Prostate gland (tissue), 2 donors: ENCODE data around the gene DIS3L2. TPM values are rescaled to one million over a fixed set of nuclear protein-coding genes. Genes with fewer than 3 reads are reported as not detected.

Source experiments
- DNase-seq: peaks from one replicate; pipeline ENCODE4 v3.0.0-alpha.2; 2019; ENCODE audit warnings: low spot score
- H3K27ac ChIP-seq, 2 donors: fragments of 200-600 bp; sonication (generic); 2 replicates each; pipeline ENCODE4 v1.5.1; 2017 to 2019
- H3K27me3 ChIP-seq: fragments of 200-600 bp; sonication (generic); replicated peaks from 2 replicates; pipeline ENCODE4 v1.5.1; 2019; ENCODE audit not compliant: insufficient read depth
- H3K36me3 ChIP-seq, 2 donors: fragments of 200-600 bp; sonication (generic); 1 replicate in 1 of 2; 2 replicates in 1 of 2; pipeline versions ENCODE4 v1.5.1 to v1.8.1; 2017 to 2019
- H3K4me1 ChIP-seq: fragments of 200-600 bp; sonication (generic); replicated peaks from 2 replicates; pipeline ENCODE4 v1.5.1; 2019
- H3K4me3 ChIP-seq, 2 donors: fragments of 200-600 bp; sonication (generic); 2 replicates each; pipeline ENCODE4 v1.5.1; 2017 to 2019
- H3K9me3 ChIP-seq: fragments of 200-600 bp; sonication (generic); 2 replicates; pipeline ENCODE4 v1.5.1; 2017
- POLR2A ChIP-seq: fragments of 450-650 bp; IDR thresholded peaks from one replicate; pipeline ENCODE4 v1.6.1; 2016; ENCODE audit warnings: antibody characterized with exemption, mild to moderate bottlenecking
- POLR2AphosphoS5 ChIP-seq: sonication (generic); formaldehyde crosslinking; IDR thresholded peaks from one replicate; pipeline ENCODE4 v1.6.1; 2017; ENCODE audit warnings: antibody characterized with exemption
- WGBS: methylation state at CpG from one replicate; pipeline ENCODE4 v1.1.5; 2018; 5-methylcytosine and 5-hydroxymethylcytosine counted together
- intact Hi-C: fragments of 100-400 bp; cut with DNase I; formaldehyde crosslinking; loops from one replicate; pipeline ENCODE4 v1.14.2; 2022
- total RNA-seq, 2 donors: library from RNA; depleted of rRNA; stranded (reverse); fragments of >200 nt; gene quantifications; one replicate each; pipeline ENCODE4 v1.1.0, GENCODE V29; 2016
- TF ChIP-seq, protein P1 (sequence below), 4 experiments: fragments of 200-600 bp in 2 of 4; fragments of 450-650 bp in 2 of 4; sonication (generic) in 2 of 4; IDR thresholded peaks; 1 replicate in 3 of 4; 2 replicates in 1 of 4; pipeline ENCODE4 v1.5.1; 2016 to 2019; ENCODE audit warnings: antibody characterized with exemption in 4 of 4, mild to moderate bottlenecking in 2 of 4, moderate library complexity in 2 of 4

The DIS3L2 gene
- total RNA-seq, 2 donors from 2014 or later, result 30.1 to 71.3 TPM

GRCh38 chr2:232232915-232233314 lies 271.4 kb downstream of the DIS3L2 start:
- Histone ChIP-seq H3K27ac (no peak overlapping the region), H3K4me3 (no peak overlapping the region), H3K36me3 (no peaks in the 10 kb centered on the region), H3K9me3 (no peaks in the 10 kb centered on the region), H3K27me3 (no peaks in the 10 kb centered on the region), H3K4me1 (peaks cover 7% of the 10 kb centered on the region)
- DNase-seq, result no peak
- intact Hi-C loops, result no loop called here
- 84% methylated on average over 2 of the region's 2 CpGs for WGBS
- TF ChIP-seq POLR2A, result no peak
- TF ChIP-seq, protein P1, sequence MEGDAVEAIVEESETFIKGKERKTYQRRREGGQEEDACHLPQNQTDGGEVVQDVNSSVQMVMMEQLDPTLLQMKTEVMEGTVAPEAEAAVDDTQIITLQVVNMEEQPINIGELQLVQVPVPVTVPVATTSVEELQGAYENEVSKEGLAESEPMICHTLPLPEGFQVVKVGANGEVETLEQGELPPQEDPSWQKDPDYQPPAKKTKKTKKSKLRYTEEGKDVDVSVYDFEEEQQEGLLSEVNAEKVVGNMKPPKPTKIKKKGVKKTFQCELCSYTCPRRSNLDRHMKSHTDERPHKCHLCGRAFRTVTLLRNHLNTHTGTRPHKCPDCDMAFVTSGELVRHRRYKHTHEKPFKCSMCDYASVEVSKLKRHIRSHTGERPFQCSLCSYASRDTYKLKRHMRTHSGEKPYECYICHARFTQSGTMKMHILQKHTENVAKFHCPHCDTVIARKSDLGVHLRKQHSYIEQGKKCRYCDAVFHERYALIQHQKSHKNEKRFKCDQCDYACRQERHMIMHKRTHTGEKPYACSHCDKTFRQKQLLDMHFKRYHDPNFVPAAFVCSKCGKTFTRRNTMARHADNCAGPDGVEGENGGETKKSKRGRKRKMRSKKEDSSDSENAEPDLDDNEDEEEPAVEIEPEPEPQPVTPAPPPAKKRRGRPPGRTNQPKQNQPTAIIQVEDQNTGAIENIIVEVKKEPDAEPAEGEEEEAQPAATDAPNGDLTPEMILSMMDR (IDR thresholded peaks at IDR 0.05), result no peak
- TF ChIP-seq POLR2AphosphoS5, result no peak

DNA sequence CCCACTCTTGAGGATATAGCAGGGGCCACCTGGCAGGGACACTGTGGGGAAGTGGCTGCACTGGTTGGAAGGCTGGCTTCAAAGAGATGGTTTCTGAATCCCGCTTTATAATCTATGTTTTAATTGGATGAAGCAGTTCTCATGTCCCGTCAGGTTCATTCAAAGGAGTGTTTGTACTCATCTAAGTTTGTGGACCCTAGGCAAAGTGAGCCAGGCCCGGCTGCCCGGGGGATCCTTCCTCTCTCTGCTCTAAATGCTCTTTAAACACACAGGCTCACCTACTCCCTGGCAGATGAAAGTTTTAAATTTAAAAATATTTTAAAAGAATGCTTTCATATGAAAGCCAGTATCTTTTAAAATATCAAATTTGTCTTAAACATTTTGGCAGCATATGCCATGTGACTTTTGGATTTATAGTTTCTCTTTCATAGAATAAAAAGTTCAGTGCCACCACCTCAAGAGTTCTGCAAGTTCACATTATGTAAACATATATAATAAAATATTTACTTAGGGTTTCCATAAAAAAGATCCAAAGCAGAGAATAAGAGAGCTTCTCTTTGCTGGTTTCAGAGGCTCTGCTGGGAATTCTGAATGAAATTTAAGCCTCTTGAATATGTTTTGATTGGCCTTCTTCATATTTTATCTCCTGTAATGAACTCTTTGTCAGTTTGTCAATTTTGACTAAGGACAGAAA lies 273.6 kb downstream of the DIS3L2 start:
- TF ChIP-seq, protein P1 (IDR thresholded peaks at IDR 0.05), result no peak
- TF ChIP-seq POLR2A, result no peak
- no peak for TF ChIP-seq POLR2AphosphoS5
- Histone ChIP-seq H3K27me3 (no peaks in the 10 kb centered on the region), H3K9me3 (no peaks in the 10 kb centered on the region), H3K4me3 (no peak overlapping the region), H3K4me1 (peaks cover 7% of the 10 kb centered on the region), H3K27ac (peak overlapping the region in 1 of 2 donors; percentile 13), H3K36me3 (no peaks in the 10 kb centered on the region)
- intact Hi-C loops, result no loop called here
- WGBS, result 27% methylated on average over 4 of the region's 4 CpGs
- DNase-seq, result no peak

DNA sequence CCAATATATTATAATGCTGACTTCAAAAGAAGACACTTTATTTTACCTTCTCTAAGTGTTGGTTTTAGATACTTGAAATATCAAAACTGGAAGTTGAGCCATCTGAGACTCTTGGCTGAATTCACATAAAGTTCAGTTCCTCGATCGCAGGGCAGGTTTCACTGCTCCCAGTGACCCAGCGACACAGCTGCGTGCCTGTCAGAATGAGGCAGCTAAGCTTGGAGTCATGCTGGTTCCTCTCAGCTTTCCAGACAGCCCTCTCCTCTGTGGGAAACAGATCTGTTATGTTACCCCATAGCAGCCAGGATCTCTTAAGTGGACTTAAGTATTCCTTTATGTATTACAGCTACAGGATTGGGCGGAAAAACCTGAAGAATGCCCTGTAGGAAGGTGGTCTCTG lies 274.2 kb downstream of the DIS3L2 start:
- intact Hi-C loops, result no loop called here
- Histone ChIP-seq H3K4me1 (peaks cover 7% of the 10 kb centered on the region), H3K27me3 (no peaks in the 10 kb centered on the region), H3K36me3 (no peaks in the 10 kb centered on the region), H3K27ac (peak overlapping the region in 1 of 2 donors; percentile 13), H3K4me3 (no peak overlapping the region), H3K9me3 (no peaks in the 10 kb centered on the region)
- 36% methylated on average over 5 of the region's 5 CpGs for WGBS
- DNase-seq, result peak; percentile 16
- TF ChIP-seq, protein P1 (IDR thresholded peaks at IDR 0.05), result no peak
- TF ChIP-seq POLR2A (no peak), POLR2AphosphoS5 (no peak)

DNA sequence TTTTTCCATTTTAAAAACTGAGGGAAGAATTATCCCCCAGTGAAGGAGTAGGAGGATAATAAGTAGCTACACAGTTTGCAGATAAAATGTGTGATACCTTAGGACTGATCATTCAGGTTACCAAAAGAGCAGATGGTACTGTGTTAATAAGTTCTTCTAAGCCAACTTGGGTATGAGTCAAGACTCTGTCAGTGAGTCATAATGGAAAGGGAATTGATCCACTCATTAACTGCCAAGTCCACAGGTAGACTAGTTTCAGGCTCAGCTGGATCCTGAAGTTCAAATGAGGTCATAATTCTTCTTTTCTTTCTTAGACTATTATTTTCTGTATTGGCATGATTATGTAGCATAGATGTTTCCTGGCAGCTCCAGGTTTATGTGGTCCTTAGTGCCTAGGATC lies 274.7 kb downstream of the DIS3L2 start:
- no peak overlapping the region for H3K4me3 ChIP-seq

More for the DNA sequence above, 274.7 kb downstream of the DIS3L2 start:
- DNase-seq, result no peak
- Histone ChIP-seq H3K36me3 (no peaks in the 10 kb centered on the region), H3K4me1 (peaks cover 7% of the 10 kb centered on the region), H3K9me3 (no peaks in the 10 kb centered on the region), H3K27ac (peak overlapping the region in 1 of 2 donors; percentile 13), H3K27me3 (no peaks in the 10 kb centered on the region)
- TF ChIP-seq, protein P1 (IDR thresholded peaks at IDR 0.05), result no peak
- TF ChIP-seq POLR2AphosphoS5, result no peak
- no peak for TF ChIP-seq POLR2A
- intact Hi-C loops, result no loop called here
